Prostate gland (tissue), 2 donors: ENCODE data around the gene ZNF217.
"Not testable (repeated sequence)": the region's sequence is repeated elsewhere in the genome, so short reads cannot be mapped to it uniquely, and the experiment has no call there.

ENCODE experiments used
- CTCF ChIP-seq, 4 experiments: fragments of 200-600 bp in 2 of 4; fragments of 450-650 bp in 2 of 4; sonication (generic) in 2 of 4; IDR thresholded peaks; 1 replicate in 3 of 4; 2 replicates in 1 of 4; pipeline ENCODE4 v1.5.1; 2016 to 2019; ENCODE audit warnings: antibody characterized with exemption in 4 of 4, mild to moderate bottlenecking in 2 of 4, moderate library complexity in 2 of 4
- POLR2A ChIP-seq: fragments of 450-650 bp; IDR thresholded peaks from one replicate; pipeline ENCODE4 v1.6.1; 2016; ENCODE audit warnings: antibody characterized with exemption, mild to moderate bottlenecking
- POLR2AphosphoS5 ChIP-seq: sonication (generic); formaldehyde crosslinking; IDR thresholded peaks from one replicate; pipeline ENCODE4 v1.6.1; 2017; ENCODE audit warnings: antibody characterized with exemption

- TF ChIP-seq CTCF (IDR thresholded peaks at IDR 0.05); POLR2AphosphoS5; POLR2A: not testable (repeated sequence)
Measured at GRCh38 chr20:53585910-53586309, 7.7 kb downstream of the ZNF217 start.
